Fibroblast of pulmonary artery (primary cell): Measurements from ENCODE around the gene RELCH.
A peak's percentile ranks its signal among the peaks of the same experiment; 100 is the strongest.

ENCODE experiments used
- DNase-seq: peaks from one replicate; pipeline ENCODE4 v3.0.0-alpha.2; 2010; ENCODE audit warnings: low read depth
- H3K4me3 ChIP-seq: replicated peaks from 2 replicates; pipeline ENCODE4 v1.5.1; 2011; ENCODE audit warnings: low read depth, mild to moderate bottlenecking, control low read depth, low read length, moderate library complexity
- TF ChIP-seq, protein P1 (sequence below): IDR thresholded peaks from 2 replicates; pipeline ENCODE4 v1.5.1; 2011; ENCODE audit warnings: mild to moderate bottlenecking, control low read depth, low read length, inconsistent platforms; ENCODE audit errors: missing control alignments

Gene RELCH

DNA sequence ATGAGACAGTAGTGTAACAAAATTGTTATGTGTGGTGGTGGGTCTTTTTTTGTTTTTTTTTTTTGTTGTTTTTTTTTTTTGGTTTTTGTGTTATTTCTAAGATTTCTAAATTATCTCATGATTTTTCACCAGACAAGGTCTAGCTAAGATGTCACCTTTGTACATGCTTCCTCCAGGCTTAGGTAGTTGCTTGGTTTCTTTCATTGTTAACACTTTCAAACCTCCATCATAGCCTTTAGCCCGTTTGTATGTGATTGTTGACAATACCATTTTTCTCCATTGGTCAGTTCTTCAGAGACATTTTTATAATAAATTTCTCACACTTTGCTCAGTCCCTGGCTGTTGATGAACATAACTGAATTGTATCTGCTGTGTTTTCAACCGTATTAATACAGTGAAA is 2.2 kb downstream of the RELCH start:
- TF ChIP-seq, protein P1, sequence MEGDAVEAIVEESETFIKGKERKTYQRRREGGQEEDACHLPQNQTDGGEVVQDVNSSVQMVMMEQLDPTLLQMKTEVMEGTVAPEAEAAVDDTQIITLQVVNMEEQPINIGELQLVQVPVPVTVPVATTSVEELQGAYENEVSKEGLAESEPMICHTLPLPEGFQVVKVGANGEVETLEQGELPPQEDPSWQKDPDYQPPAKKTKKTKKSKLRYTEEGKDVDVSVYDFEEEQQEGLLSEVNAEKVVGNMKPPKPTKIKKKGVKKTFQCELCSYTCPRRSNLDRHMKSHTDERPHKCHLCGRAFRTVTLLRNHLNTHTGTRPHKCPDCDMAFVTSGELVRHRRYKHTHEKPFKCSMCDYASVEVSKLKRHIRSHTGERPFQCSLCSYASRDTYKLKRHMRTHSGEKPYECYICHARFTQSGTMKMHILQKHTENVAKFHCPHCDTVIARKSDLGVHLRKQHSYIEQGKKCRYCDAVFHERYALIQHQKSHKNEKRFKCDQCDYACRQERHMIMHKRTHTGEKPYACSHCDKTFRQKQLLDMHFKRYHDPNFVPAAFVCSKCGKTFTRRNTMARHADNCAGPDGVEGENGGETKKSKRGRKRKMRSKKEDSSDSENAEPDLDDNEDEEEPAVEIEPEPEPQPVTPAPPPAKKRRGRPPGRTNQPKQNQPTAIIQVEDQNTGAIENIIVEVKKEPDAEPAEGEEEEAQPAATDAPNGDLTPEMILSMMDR = no peak
- no peak for DNase-seq
- H3K4me3 ChIP-seq = peak overlapping the region; percentile 97

DNA sequence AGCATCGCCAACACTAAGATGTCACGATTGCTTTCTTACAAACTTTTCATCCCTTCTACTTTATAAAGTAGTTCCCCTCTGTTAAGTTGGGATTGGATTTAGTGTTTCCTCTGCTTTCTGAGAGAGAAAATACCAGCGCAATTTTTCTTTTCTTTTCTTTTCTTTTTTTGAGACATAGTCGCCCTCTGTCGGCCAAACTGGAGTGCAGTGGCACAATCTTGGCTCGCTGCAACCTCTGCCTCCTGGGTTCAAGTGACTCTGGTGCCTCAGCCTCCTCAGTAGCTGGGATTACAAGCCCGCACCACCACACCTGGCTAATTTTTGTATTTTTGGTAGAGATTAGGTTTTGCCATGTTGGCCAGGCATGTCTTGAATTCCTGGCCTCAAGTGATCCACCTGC is 9.0 kb downstream of the RELCH start:
- H3K4me3 ChIP-seq = no peak overlapping the region
- DNase-seq = no peak
- TF ChIP-seq, protein P1 = no peak

DNA sequence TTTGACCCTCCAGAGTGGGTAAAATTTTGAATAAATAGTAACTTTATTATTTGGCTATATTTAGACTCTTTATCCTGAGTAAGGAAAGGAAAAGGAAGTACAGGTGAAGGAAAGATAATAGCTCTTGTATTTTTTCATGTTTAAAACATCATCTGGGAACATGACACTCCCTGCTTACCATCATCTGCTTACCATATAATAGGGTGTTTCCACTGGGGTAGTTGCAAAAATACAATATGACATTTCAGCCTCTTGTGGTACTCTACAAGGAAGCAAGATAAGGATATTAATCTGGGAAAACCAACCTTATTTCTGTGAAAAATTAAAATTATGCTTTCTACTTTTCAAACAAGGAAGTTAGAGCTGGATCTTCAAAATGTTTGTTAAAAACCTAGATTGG is 9.9 kb downstream of the RELCH start:
- TF ChIP-seq, protein P1 = no peak
- H3K4me3 ChIP-seq = no peak overlapping the region
- no peak for DNase-seq

DNA sequence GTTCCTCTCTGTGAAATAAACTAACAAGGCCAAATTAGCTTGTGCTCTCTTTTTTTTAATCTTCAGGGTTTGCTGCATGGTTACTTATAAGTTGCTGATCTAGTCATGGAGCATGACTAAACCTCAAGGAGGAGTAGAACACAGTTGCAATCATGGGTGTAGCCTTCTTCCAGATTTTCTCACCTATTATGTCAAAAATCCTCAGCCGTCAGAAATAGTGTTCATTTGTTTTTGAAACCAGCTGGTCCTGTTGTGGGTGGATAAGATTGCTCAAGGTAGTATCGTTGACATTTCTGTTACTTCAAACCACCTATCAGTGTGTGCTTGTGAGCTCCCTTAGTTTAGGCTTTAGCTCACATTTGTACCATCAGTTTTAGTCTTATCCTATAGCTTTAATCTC is 11.2 kb downstream of the RELCH start:
- TF ChIP-seq, protein P1 = no peak
- DNase-seq = no peak
- H3K4me3 ChIP-seq = no peak overlapping the region

DNA sequence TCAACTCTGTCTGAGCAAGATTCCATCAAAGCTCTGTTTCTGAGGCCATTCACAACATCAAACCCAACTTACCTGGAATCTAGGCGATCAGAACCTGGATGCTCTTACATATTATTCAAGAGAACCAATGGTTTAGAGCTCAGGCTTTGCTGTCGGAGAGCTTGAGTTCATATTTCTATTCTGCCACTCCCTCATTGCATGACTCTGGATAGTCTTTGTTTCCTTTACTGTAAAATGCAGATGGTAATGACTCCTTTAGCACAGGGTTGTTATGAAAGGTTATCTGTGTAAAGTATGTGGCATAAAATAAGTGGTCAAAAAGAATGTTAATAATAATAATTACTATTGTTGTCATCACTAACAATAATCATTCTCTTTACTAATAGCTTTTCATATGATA is 12.6 kb downstream of the RELCH start:
- DNase-seq = no peak
- H3K4me3 ChIP-seq = no peak overlapping the region
- TF ChIP-seq, protein P1 = no peak

DNA sequence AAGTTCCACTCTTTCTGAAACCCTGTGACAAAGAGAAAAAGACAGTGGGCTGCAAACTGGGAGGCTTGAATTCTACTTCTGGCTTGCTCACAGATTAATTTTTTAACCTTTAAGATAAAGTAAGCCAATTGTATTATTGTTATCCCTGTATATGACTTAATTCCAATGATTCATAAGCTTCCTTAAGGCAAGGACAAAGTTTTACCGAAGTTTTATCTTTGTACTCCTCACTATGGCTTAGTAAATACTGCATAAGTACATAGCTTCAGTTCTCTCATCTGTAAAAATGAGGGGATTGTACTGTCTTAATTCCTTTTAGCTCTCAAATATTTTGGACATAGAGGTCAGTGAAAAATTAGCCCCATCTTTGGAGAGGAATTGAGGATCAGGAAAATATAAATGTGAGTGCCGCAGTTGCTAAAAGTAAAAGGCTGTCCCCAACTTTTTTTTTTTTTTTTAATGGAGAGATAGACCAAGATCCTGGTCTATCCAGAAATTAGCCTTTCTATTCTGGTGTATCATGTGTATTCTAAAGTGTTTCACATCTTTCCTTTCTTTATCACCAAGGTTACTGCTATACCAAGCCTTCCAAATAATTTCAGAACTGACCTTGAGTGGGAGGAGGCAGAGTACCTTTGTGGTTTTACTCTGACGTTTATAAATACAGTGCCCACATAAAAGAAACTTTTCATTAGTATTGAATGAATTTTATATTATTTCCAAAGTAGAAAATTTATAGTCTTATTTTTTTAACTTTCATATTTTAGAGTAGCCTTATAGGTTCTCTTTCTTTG is 13.3 kb downstream of the RELCH start:
- DNase-seq = peak; percentile 45
- no peak overlapping the region for H3K4me3 ChIP-seq
- TF ChIP-seq, protein P1 = no peak

DNA sequence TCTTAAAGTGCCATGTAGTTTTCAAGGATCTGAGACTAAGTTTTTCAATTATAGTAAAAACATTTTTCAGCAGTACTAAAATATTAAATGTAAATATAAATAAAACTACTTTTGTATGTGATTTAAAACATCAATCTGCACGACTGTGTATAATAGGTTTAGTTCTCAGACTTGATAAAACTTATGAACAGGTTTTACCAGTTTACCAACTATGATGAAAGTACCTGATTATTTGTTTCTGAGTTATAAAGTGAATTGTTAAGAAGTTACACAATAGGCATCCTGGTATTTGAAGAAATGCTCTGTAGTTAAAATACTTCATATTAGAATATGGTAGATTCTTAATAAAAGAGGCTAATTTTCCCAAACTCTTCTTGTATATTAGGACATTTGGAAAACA is 14.8 kb downstream of the RELCH start:
- TF ChIP-seq, protein P1 = no peak
- no peak overlapping the region for H3K4me3 ChIP-seq
- no peak for DNase-seq
